ENCODE data around the gene CLMP. TPM values are rescaled to one million over a fixed set of nuclear protein-coding genes. Genes with fewer than 3 reads are reported as not detected.

CLMP gene
- total and polyA plus RNA-seq, 2 experiments from 2014 or later: 2.1 to 8.4 TPM

GRCh38 chr11:123179586-123179985 is 15.5 kb downstream of the CLMP start:
- no peaks in the 10 kb centered on the region for H3K36me3 ChIP-seq
- no peaks in the 10 kb centered on the region for H3K27me3 ChIP-seq
- H3K27ac ChIP-seq: no peak overlapping the region
- no peak overlapping the region for H3K4me3 ChIP-seq
- H3K9me3 ChIP-seq (ENCODE audit: low read depth): no peaks in the 10 kb centered on the region
- DNase-seq (ENCODE audit: low read depth in 1 of 2, low spot score in 1 of 2): no peak
- no peaks in the 10 kb centered on the region for H3K4me1 ChIP-seq (ENCODE audit: low read depth)
- no peak for TF ChIP-seq CTCF (IDR thresholded peaks at IDR 0.05; ENCODE audit: low read depth, low read length)

- Histone ChIP-seq H3K36me3 (no peaks in the 10 kb centered on the region), H3K27me3 (no peaks in the 10 kb centered on the region), H3K4me1 (ENCODE audit: low read depth) (no peaks in the 10 kb centered on the region), H3K9me3 (ENCODE audit: low read depth) (no peaks in the 10 kb centered on the region), H3K4me3 (no peak overlapping the region), H3K27ac (no peak overlapping the region)
- no peak for DNase-seq (ENCODE audit: low read depth in 1 of 2, low spot score in 1 of 2)
- TF ChIP-seq CTCF (IDR thresholded peaks at IDR 0.05; ENCODE audit: low read depth, low read length): no peak
Observed at GRCh38 chr11:123178186-123178585, 16.9 kb downstream of the CLMP start.

GRCh38 chr11:123176785-123177184 is 18.3 kb downstream of the CLMP start:
- no peaks in the 10 kb centered on the region for H3K27me3 ChIP-seq
- H3K36me3 ChIP-seq: no peaks in the 10 kb centered on the region
- DNase-seq (ENCODE audit: low read depth in 1 of 2, low spot score in 1 of 2): no peak
- H3K27ac ChIP-seq: no peak overlapping the region
- no peak for TF ChIP-seq CTCF (IDR thresholded peaks at IDR 0.05; ENCODE audit: low read depth, low read length)
- no peaks in the 10 kb centered on the region for H3K9me3 ChIP-seq (ENCODE audit: low read depth)
- no peak overlapping the region for H3K4me3 ChIP-seq
- no peaks in the 10 kb centered on the region for H3K4me1 ChIP-seq (ENCODE audit: low read depth)

- no peaks in the 10 kb centered on the region for H3K36me3 ChIP-seq
- no peaks in the 10 kb centered on the region for H3K9me3 ChIP-seq (ENCODE audit: low read depth)
- no peak overlapping the region for H3K4me3 ChIP-seq
- H3K4me1 ChIP-seq (ENCODE audit: low read depth): no peaks in the 10 kb centered on the region
- no peak overlapping the region for H3K27ac ChIP-seq
- peak in 1 of 2 donors; percentile 97 for DNase-seq (ENCODE audit: low read depth in 1 of 2, low spot score in 1 of 2)
- H3K27me3 ChIP-seq: no peaks in the 10 kb centered on the region
- no peak for TF ChIP-seq CTCF (IDR thresholded peaks at IDR 0.05; ENCODE audit: low read depth, low read length)
Observed at GRCh38 chr11:123174196-123175183, 20.6 kb downstream of the CLMP start.

GRCh38 chr11:123173856-123174186 is 21.2 kb downstream of the CLMP start:
- Histone ChIP-seq H3K9me3 (ENCODE audit: low read depth) (no peaks in the 10 kb centered on the region), H3K36me3 (no peaks in the 10 kb centered on the region), H3K4me1 (ENCODE audit: low read depth) (no peaks in the 10 kb centered on the region), H3K27ac (no peak overlapping the region), H3K4me3 (no peak overlapping the region), H3K27me3 (no peaks in the 10 kb centered on the region)
- TF ChIP-seq CTCF (IDR thresholded peaks at IDR 0.05; ENCODE audit: low read depth, low read length): no peak
- no peak for DNase-seq (ENCODE audit: low read depth in 1 of 2, low spot score in 1 of 2)

All from cardiac muscle cell (in vitro differentiated cells and primary cell).